Peyer's patch (tissue), 4 donors: Measurements from ENCODE around the gene DCHS2. TPM values are rescaled to one million over a fixed set of nuclear protein-coding genes. Genes with fewer than 3 reads are reported as not detected.

ENCODE experiments used
- DNase-seq, 3 donors: peaks; one replicate each; pipeline ENCODE4 v3.0.0-alpha.2; 2017 to 2019
- H3K27ac ChIP-seq, 4 donors: fragments of 200-600 bp; sonication (generic); one replicate each; pipeline ENCODE4 v1.5.1; 2016 to 2019
- H3K27me3 ChIP-seq, 2 donors: fragments of 200-600 bp; sonication (generic); one replicate each; pipeline ENCODE4 v1.5.1; 2019
- H3K36me3 ChIP-seq, 3 donors: fragments of 200-600 bp; sonication (generic); one replicate each; pipeline ENCODE4 v1.5.1; 2016 to 2019
- H3K4me1 ChIP-seq, 4 donors: fragments of 200-600 bp; sonication (generic); one replicate each; pipeline ENCODE4 v1.5.1; 2016 to 2019
- H3K4me3 ChIP-seq, 4 donors: fragments of 200-600 bp; sonication (generic); 1 replicate in 3 of 4; 2 replicates in 1 of 4; pipeline ENCODE4 v1.5.1; 2016 to 2019; ENCODE audit warnings: mild to moderate bottlenecking in 1 of 4
- H3K9me3 ChIP-seq, 4 donors: fragments of 200-600 bp; sonication (generic); one replicate each; pipeline ENCODE4 v1.5.1; 2016 to 2019; ENCODE audit warnings: mild to moderate bottlenecking in 1 of 4
- CTCF ChIP-seq, 6 experiments: fragments of 450-650 bp in 4 of 6; fragments of 200-600 bp in 2 of 6; sonication (generic) in 1 of 6; IDR thresholded peaks; one replicate each; pipeline ENCODE4 v1.5.1; 2017 to 2019; ENCODE audit warnings: antibody characterized with exemption in 6 of 6, mild to moderate bottlenecking in 3 of 6, moderate library complexity in 1 of 6
- POLR2A ChIP-seq, 2 donors: fragments of 450-650 bp; IDR thresholded peaks; one replicate each; pipeline ENCODE4 v1.5.1; 2017; ENCODE audit warnings: antibody characterized with exemption in 2 of 2, mild to moderate bottlenecking in 2 of 2, moderate library complexity in 2 of 2
- total RNA-seq, 4 donors: library from RNA; depleted of rRNA; stranded (reverse); fragments of >200 nt; gene quantifications; one replicate each; pipeline ENCODE4 v1.1.0, GENCODE V29; 2016

DCHS2 gene
- total RNA-seq, 4 donors from 2014 or later, result 0.28 to 0.88 (median 0.67) TPM; not detected in 1

- H3K36me3 ChIP-seq, result no peaks in the 10 kb centered on the region
- DNase-seq, result no peak
- no peaks in the 10 kb centered on the region for H3K4me1 ChIP-seq
- no peaks in the 10 kb centered on the region for H3K9me3 ChIP-seq
- no peak overlapping the region for H3K4me3 ChIP-seq
- no peak overlapping the region for H3K27ac ChIP-seq
- H3K27me3 ChIP-seq, result no peaks in the 10 kb centered on the region
- TF ChIP-seq CTCF (IDR thresholded peaks at IDR 0.05), result no peak
- no peak for TF ChIP-seq POLR2A (IDR thresholded peaks at IDR 0.05)
Observed at GRCh38 chr4:154310578-154310977, 181.0 kb downstream of the DCHS2 start.

GRCh38 chr4:154308207-154308606 is 183.4 kb downstream of the DCHS2 start:
- Histone ChIP-seq H3K36me3 (no peaks in the 10 kb centered on the region), H3K27ac (no peak overlapping the region), H3K9me3 (no peaks in the 10 kb centered on the region), H3K27me3 (no peaks in the 10 kb centered on the region), H3K4me1 (no peaks in the 10 kb centered on the region), H3K4me3 (no peak overlapping the region)
- DNase-seq, result no peak
- no peak for TF ChIP-seq POLR2A (IDR thresholded peaks at IDR 0.05)
- no peak for TF ChIP-seq CTCF (IDR thresholded peaks at IDR 0.05)

DNA sequence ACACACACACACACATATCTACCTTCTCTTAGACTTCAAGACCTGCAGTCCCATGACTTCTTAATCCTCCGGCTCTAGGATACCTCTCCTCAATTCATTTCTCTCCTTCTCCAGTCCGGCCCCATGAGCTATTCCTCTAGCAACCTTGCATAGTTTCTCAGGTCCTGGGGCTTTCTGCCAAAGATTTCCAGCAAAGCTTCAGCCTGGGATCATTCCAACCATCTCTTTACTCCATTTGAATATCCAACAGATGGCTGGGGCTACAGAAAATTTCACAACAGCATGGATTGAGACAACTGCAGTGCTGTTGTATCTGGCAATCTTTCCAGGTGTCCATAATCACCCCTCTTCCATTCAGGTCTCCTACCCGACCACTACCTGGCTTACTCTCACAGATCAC is 184.1 kb downstream of the DCHS2 start:
- Histone ChIP-seq H3K4me1 (no peaks in the 10 kb centered on the region), H3K4me3 (no peak overlapping the region), H3K9me3 (no peaks in the 10 kb centered on the region), H3K27ac (no peak overlapping the region), H3K27me3 (no peaks in the 10 kb centered on the region), H3K36me3 (no peaks in the 10 kb centered on the region)
- no peak for TF ChIP-seq POLR2A (IDR thresholded peaks at IDR 0.05)
- TF ChIP-seq CTCF (IDR thresholded peaks at IDR 0.05), result no peak
- no peak for DNase-seq

- no peak for TF ChIP-seq POLR2A (IDR thresholded peaks at IDR 0.05)
- no peak for TF ChIP-seq CTCF (IDR thresholded peaks at IDR 0.05)
- no peak for DNase-seq
- Histone ChIP-seq H3K27ac (no peak overlapping the region), H3K4me3 (no peak overlapping the region), H3K36me3 (no peaks in the 10 kb centered on the region), H3K4me1 (no peaks in the 10 kb centered on the region), H3K27me3 (no peaks in the 10 kb centered on the region), H3K9me3 (no peaks in the 10 kb centered on the region)
Observed at GRCh38 chr4:154305616-154306015, 186.0 kb downstream of the DCHS2 start.

DNA sequence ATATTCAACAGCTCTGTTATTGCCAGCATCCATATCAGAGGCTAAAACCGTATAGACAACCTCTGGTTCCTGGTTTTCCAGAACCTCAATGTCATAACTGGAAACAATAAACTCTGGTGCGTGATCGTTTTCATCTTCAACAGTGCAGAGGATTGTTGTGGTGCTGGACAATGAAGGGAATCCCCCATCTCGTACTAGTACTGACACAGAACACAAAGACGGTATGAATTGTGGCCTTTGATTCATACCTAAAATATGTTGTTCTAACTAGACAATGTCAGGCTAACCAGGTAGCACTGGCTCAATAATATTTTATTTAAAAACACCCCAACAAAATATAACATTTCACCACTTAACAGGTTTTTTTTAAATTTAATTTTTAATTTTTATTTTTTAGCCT is 186.9 kb downstream of the DCHS2 start:
- H3K36me3 ChIP-seq, result no peaks in the 10 kb centered on the region
- no peak overlapping the region for H3K27ac ChIP-seq
- no peaks in the 10 kb centered on the region for H3K9me3 ChIP-seq
- no peaks in the 10 kb centered on the region for H3K27me3 ChIP-seq
- no peaks in the 10 kb centered on the region for H3K4me1 ChIP-seq
- no peak overlapping the region for H3K4me3 ChIP-seq
- DNase-seq, result no peak
- no peak for TF ChIP-seq POLR2A (IDR thresholded peaks at IDR 0.05)
- no peak for TF ChIP-seq CTCF (IDR thresholded peaks at IDR 0.05)
